ENCODE data around the gene VCL.
"Not testable (repeated sequence)": the region's sequence is repeated elsewhere in the genome, so short reads cannot be mapped to it uniquely, and the experiment has no call there.

DNA sequence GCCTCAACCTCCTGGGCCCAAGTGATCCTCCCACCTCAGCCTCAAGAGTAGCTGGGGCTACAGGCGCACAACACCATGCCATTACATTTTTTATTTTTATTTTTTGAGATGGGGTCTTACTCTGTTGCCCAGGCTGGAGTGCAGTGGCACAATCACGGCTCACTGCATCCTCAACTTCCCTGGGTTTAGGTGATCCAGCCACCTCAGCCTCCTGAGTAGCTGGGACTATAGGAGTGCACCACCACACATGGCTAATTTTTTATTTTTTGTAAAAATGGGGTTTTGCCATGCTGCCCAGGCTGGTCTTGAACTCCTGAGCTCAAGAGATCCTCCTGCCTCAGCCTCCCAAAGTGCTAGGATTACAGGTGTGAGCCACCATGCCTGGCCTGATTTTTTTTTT is 64.1 kb downstream of the VCL start:
- TF ChIP-seq, protein P1, sequence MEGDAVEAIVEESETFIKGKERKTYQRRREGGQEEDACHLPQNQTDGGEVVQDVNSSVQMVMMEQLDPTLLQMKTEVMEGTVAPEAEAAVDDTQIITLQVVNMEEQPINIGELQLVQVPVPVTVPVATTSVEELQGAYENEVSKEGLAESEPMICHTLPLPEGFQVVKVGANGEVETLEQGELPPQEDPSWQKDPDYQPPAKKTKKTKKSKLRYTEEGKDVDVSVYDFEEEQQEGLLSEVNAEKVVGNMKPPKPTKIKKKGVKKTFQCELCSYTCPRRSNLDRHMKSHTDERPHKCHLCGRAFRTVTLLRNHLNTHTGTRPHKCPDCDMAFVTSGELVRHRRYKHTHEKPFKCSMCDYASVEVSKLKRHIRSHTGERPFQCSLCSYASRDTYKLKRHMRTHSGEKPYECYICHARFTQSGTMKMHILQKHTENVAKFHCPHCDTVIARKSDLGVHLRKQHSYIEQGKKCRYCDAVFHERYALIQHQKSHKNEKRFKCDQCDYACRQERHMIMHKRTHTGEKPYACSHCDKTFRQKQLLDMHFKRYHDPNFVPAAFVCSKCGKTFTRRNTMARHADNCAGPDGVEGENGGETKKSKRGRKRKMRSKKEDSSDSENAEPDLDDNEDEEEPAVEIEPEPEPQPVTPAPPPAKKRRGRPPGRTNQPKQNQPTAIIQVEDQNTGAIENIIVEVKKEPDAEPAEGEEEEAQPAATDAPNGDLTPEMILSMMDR (IDR thresholded peaks at IDR 0.05; ENCODE audit: insufficient read depth, low read length, poor library complexity, severe bottlenecking), result not testable (repeated sequence)
- not testable (repeated sequence) for TF ChIP-seq EZH2phosphoT487 (conservative IDR thresholded peaks at IDR 0.05; ENCODE audit: low read length)
